HG03378 (cell line): ENCODE data around the gene POLR3A.

Experiments
- ATAC-seq: cut with Tn5 transposase; IDR thresholded peaks from one replicate; pipeline ENCODE4 v1.9.1; 2021; ENCODE audit warnings: mild to moderate bottlenecking, moderate library complexity; ENCODE audit not compliant: unreplicated experiment

POLR3A gene

DNA sequence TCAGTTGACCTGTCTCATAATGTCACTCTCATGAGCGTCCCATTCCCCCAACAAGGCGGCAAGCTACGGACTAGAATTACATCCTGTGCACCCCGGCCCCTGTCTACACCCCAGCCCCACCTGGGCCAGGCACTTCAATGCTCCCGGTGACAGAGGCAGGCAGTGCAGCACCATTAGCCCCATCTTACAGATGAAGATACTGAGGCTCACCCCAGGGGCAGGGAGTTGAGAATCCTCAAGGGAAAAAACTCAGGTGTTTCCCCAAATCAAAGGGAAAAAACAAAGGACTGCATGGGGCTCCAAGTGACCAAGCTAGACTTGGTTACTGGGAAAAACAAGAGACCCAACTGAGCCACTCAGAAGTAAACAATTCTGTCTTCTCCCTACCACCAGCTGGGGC is 107.3 kb downstream of the POLR3A start:
- no peak for ATAC-seq

- no peak for ATAC-seq
Measured at GRCh38 chr10:77921395-77921794, 107.9 kb downstream of the POLR3A start.

GRCh38 chr10:77920495-77920894 is 108.8 kb downstream of the POLR3A start:
- no peak for ATAC-seq

DNA sequence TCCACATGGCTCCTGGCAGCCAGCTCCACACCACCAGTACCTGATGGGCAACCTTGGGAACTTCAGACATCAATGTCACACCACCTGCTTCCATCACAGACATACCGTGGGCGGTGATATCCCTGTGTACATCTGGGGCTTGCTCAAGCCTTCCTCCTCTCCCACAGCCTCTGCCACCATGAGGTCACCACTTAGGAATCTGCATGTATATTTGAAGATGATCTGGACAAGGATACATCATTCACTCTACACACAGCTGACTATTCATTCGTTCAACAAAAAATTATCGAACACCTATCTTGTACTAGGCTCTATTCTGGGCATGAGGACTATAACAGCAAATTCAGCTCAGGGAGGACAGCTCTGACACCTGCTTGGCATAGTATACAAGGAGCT is 109.6 kb downstream of the POLR3A start:
- no peak for ATAC-seq
